Activated CD4-positive, alpha-beta T cell treated with anti-CD3 and anti-CD28 coated beads, Interleukin-2, amount 50 U/mL, for 16 hours (primary cell): Measurements from ENCODE around the gene EVPL.

Experiments used
- DNase-seq: peaks from one replicate; pipeline ENCODE4 v3.0.0-alpha.2; 2020

Gene EVPL

GRCh38 chr17:76014925-76015261, 12.2 kb downstream of the EVPL start:
- DNase-seq = no peak

GRCh38 chr17:76014100-76014924, 12.8 kb downstream of the EVPL start:
- peak; percentile 81 for DNase-seq

DNA sequence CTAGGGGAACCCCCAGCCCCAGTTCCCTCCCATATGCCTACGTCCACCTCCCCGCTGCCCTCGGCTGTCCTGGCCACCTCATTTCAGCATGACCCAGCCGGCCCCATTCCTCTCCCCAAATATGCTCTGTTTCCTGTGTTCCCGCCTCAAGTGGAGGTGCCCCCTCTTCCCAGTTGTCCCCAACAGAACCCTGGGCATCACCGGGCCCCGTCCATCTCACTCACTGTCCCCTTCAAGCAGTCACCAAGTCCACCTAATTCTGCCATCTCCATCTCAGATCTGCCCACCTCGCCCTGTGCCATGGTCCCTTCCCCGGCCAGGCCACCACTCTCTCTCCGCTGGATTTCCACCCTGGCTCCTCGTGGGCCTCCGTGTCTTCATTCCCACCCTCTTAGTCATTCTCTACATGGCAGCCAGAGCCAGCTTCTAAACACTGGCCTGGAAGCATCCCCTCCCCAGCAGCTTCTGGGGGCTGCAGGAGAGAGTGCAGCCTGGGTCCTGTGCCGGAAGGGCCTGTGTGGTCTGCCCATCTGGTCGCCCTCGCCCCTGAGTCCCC, 13.7 kb downstream of the EVPL start:
- no peak for DNase-seq

DNA sequence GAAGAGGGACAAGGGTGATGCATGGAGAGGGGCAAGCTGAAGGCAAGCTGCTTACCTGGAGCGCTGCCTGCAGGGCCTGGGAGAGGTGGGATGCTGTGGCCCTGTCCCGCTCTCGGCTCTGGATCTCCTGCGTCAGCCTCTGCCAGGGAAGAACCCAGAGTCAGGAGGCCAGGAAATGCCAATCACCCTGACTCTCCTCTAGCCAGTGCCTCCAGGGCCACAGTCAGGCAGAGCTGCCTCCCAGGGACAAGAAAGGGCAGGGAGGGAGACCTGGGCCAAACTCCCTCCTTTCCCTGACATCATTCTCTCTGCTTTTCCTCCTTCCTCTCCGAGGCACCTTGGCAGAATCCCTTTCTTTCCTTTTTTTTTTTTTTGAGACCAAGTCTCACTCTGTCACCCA, 15.2 kb downstream of the EVPL start:
- no peak for DNase-seq

DNA sequence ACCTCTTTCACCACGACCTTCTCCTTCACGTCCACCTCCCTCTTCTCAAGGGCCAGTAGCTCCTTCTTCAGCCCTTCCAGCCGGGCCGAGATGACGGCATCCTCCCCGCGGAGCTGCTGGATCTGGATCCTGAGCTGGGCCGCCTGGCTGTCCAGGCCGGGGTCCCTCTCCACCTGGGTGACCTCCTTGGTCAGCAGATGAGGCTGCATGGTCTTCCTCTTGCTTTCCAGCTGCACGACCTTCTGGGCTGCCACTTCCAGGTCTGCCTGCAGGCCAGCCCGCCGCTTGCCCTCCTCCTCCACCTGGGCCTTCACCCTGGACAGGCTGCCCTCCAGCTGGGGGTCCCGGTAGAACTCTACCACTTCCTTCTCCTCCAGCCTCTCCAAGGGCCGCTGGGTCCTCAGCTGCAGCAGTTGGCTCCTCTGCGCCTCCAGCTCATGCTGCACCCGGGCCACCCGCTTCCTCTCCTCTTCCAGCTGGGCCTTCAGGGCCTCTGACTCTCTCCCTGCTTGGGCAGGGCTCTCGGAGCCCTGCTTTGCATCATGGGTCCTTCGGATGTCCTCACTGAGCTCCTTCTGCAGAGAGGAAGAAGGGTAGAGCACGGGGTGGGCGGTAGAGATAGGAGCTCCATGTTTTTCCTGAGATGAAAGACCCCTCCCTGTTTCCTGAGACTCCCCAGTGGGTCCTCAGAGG, 17.0 kb downstream of the EVPL start:
- DNase-seq = no peak

- no peak for DNase-seq
Observed at GRCh38 chr17:76009447-76009846, 17.7 kb downstream of the EVPL start.

DNA sequence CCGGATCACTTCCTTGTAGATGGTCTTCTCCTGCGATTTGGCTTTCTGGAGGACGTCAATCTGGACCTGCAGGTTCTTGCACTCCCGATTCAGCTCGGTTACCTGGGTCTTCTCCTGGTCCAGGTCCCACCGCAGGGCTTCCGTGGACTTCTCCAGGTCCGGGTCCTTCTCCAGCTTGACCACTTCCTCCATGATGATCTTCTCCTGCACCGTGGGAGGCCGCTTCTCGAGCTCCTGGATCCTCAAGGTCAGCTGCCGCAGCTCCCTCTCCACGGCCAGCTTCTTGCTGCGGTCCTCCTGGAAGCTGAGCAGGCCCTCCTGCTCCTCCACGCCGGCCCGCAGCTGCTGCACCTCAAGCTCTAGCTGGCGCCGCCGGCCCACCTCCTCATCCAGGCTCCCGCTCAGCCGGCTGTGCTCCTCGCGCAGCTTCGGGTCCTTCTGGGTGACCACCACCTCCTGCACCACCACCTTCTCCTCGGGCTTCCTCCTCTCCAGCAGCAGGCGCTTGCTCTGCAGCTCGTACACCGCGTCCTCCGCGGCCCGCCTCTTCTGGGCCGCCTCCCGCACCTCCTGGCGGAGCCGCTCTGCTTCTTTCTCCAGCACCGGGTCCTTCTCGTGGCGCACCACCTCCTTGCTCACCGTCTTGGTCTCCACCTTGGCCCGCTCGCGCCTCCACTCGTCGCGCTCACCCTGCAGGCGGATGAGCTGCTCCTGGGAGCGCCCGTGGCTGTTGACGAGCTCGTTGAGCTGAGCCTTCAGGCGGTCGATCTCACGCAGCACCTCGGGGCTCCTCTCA, 18.3 kb downstream of the EVPL start:
- DNase-seq = no peak

DNA sequence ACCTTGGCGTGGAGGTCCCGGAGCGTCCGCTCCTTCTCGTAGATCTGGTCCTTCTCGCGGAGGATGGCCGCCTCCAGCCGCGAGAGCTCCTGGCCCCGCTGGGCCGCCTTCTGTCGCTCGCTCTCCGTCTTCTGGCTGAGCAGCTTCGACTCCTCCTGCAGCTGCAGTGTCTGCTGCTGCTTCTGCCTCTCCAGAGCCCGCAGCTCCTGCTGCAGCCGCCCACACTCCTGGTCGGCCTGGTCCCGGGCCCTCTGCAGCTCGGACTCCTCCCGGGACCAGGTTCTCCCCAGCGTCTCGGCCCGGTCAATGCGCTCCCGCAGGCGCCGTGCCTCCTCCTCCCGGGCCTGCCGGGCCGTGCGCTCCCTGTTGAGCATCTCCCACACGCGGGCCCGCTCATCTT, 18.9 kb downstream of the EVPL start:
- no peak for DNase-seq

DNA sequence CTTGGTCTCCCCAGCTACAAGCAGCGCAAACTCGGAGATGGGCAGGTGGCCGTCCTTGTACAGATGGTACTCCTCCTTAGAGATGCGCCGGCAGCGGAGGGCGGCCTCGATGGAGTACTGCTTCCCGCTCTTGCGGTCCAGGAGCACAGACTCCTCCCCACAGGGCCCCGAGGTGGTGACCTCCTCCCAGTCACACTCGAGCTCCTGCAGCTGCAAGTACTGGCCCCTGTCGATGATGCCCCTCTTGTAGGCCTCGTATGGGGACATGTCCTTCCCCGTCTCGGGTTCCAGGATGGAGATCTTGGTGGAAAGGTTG, 19.3 kb downstream of the EVPL start:
- DNase-seq = no peak

DNA sequence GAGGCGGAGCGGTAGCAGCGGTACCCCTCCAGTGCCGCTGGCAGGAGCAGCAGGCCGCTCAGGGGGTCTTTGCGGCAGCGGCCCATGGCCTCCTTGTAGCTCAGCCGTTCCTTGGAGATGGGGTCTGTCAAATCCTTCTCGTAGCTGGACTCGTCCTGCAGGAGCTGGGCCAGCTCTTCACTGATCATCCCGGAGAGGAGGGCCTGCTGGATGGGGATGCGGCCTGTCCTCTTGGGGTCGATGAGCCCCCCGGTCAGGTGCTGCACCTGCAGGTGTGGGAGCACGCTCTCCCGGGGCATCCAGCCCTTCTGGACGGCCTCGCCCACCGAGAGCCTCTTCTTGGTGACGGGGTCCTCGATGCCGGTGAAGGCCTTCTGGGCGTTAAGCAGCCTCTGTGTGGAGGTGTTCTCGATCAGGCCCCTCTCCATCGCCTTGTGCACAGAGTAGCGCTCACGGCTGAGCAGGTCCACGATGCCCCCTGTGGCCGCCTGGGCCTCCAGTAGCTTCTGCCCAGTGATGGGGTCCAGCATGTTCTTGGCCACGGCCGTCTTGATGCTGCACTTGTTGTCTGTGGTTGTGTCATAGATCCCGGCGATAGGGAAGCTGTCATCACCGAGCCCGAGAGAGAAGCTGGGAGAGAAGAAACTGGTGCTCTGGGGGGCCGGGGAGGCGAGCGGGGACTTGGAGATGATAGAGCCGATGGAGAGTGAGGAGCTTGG, 19.8 kb downstream of the EVPL start:
- DNase-seq = no peak

GRCh38 chr17:76005263-76006149, 21.6 kb downstream of the EVPL start:
- DNase-seq = peak; percentile 83

- DNase-seq = no peak
Observed at GRCh38 chr17:76004750-76005262, 22.3 kb downstream of the EVPL start.

- DNase-seq = no peak
Observed at GRCh38 chr17:76003915-76004314, 23.2 kb downstream of the EVPL start.

GRCh38 chr17:76002100-76002499, 25.0 kb downstream of the EVPL start:
- no peak for DNase-seq

DNA sequence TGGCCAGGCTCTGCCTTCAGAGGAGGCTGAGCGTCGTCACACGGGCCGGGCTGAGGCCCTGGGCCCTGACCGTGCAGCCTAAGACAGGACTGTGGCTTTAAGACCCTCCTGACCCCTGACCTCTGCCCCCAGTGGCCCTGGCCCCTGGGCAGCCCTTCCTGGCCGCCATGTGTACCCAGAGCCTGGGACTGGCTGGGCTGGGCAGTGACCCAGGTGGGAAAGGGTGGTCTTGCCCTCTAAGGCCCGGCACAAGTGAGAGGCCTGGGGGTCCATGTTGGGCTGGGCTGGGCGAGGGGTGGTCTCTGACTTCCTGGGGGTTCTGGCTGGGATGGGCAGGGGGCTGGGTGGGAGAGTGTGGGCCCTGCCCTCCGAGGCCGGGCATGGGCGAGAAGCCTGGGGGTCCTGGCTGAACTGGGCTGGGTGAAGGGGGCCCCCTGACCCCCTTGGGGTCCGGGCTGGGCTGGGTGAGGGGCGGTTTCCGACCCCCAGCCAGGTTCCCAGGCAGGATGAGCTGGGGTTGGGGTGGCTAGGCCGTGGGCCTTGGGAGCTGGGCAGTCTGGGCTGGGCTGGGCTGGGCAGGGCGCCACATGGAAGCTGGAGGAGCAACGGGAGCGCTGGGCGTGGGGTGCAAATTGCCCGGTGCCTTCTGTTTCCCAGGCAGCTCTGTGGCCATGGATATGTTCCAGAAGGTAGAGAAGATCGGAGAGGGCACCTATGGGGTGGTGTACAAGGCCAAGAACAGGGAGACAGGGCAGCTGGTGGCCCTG, 26.2 kb downstream of the EVPL start, which contains the start of gene CDK3:
Gene CDK3, plus strand, starts transcription at position 101 of the 767 bp plus-strand sequence. Its CDS starts 571 bp downstream, at position 672.
- DNase-seq = no peak

DNA sequence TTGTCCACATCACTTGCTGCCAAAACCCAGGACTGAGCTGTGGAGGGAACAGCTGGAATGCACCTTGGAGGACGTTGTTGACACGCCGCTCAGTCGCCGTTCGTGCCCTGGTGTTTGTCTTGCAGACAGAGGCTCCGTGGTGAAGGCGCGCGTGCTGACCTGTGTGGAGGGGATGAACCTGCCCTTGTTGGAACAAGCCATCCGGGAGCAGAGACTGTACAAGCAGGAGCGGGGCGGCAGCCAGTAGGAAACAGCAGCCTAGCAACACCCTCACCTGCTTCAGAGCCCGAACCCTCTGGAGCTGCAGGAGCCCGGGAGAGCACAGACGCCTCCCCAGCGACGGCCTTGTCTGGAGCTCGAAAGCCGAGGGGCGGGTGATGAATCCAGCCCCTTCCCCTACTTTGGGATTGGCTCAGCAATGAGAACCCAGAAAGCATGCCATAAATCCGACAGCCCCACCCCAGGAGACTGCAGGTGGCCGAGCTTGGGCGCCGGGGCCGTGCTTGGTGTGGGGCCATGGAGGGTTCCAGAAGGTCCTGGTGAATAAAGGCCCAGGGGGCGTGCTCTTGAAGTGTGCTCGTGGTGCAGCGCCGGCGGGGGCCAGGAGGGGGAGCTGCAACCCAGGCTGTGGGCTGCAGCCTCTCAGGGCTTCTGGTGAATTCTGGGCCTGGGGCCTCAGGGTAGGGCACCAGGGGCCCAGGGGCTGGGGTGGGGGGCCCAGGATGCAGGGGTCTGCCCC, 26.9 kb downstream of the EVPL start:
- peak; percentile 73 for DNase-seq

GRCh38 chr17:75998327-75998795, 28.7 kb downstream of the EVPL start:
- no peak for DNase-seq

DNA sequence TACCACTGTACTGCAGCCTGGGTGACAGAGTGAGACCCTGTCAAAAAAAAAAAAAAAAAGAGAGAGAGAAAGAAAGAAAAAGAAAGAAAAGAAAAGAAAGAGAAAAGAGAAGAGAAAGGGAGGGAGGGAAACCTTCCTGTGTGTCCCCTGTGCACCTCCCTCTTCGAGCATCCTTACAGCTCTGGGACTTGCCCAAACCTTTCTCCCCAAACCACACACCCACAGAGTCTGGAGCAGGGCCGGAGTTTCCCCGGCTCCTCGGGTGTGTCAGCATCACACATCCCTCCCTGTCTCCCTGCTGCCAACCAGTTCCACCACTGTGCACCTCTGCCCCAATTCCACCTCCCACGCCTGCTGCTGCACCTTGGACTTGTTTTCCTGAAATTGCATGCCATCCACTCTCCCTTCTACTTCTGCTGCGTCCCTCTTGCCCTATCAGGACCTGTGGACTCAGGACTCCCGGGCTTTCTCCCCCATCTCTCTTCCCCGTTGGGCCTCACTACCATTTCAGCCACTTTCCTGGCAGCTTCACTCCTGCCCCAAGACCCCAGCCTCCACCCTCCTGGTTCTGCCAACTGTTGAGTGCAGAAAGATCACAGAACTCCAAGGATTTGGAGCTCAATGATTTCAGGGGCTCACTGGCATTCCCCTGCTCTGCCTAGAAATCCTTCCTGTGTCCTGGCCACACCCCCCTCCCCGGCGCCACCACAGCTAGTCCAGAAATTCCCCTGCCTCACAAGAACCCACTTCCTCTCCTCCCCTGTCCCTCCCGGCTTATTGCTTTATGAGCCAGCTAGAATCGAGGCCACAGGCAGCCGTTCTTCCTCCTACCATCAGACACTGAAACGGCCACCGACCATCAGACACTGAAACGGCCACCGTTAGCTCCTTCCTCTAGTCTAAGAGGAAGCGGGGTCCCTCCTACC, 30.2 kb downstream of the EVPL start:
- peak; percentile 38 for DNase-seq
